Measurements from ENCODE around the gene CD96. TPM values are rescaled to one million over a fixed set of nuclear protein-coding genes. Genes with fewer than 3 reads are reported as not detected.

CD96 gene
- polyA plus RNA-seq, 1 experiment = 0.12 TPM

GRCh38 chr3:111598139-111598538 lies 56.1 kb downstream of the CD96 start:
- H3K9me3 ChIP-seq (ENCODE audit: control insufficient read depth, insufficient read depth, low read length) = peaks cover 4% of the 10 kb centered on the region; the same call in 1 of the 2 replicates
- TF ChIP-seq CTCF (IDR thresholded peaks at IDR 0.05; ENCODE audit: low read depth, low read length) = no peak
- no peaks in the 10 kb centered on the region for H3K27me3 ChIP-seq (ENCODE audit: control insufficient read depth, insufficient read depth, low read length)
- no peak for DNase-seq (ENCODE audit: low read depth, low spot score)
- CTCF ChIA-PET = interaction anchor here (3.0 kb wide), 1 partner anchor 20 kb away, joined by 14 read pairs; no protein-coding TSS in a partner anchor
- H3K4me3 ChIP-seq (ENCODE audit: low read depth, low read length) = no peak overlapping the region
- POLR2A ChIA-PET = no interaction called here
- H3K27ac ChIP-seq (ENCODE audit: low read depth, low read length) = no peak overlapping the region

GRCh38 chr3:111598552-111598951 lies 56.6 kb downstream of the CD96 start:
- CTCF ChIA-PET = interaction anchor here (3.0 kb wide), 1 partner anchor 20 kb away, joined by 14 read pairs; no protein-coding TSS in a partner anchor
- H3K4me3 ChIP-seq (ENCODE audit: low read depth, low read length) = no peak overlapping the region
- POLR2A ChIA-PET = no interaction called here
- no peak for DNase-seq (ENCODE audit: low read depth, low spot score)
- peaks cover 3% of the 10 kb centered on the region; the same call in 1 of the 2 replicates for H3K9me3 ChIP-seq (ENCODE audit: control insufficient read depth, insufficient read depth, low read length)
- no peak overlapping the region for H3K27ac ChIP-seq (ENCODE audit: low read depth, low read length)
- H3K27me3 ChIP-seq (ENCODE audit: control insufficient read depth, insufficient read depth, low read length) = no peaks in the 10 kb centered on the region
- no peak for TF ChIP-seq CTCF (IDR thresholded peaks at IDR 0.05; ENCODE audit: low read depth, low read length)

GRCh38 chr3:111601810-111602209 lies 59.8 kb downstream of the CD96 start:
- H3K4me3 ChIP-seq (ENCODE audit: low read depth, low read length) = no peak overlapping the region
- POLR2A ChIA-PET = no interaction called here
- CTCF ChIA-PET = interaction anchor here (0.5 to 1.2 kb wide), 2 partner anchors 23 to 1272 kb away, joined by 3 to 7 read pairs; no protein-coding TSS in a partner anchor
- no peak for TF ChIP-seq CTCF (IDR thresholded peaks at IDR 0.05; ENCODE audit: low read depth, low read length)
- no peak for DNase-seq (ENCODE audit: low read depth, low spot score)
- H3K27ac ChIP-seq (ENCODE audit: low read depth, low read length) = no peak overlapping the region
- H3K9me3 ChIP-seq (ENCODE audit: control insufficient read depth, insufficient read depth, low read length) = no peaks in the 10 kb centered on the region
- H3K27me3 ChIP-seq (ENCODE audit: control insufficient read depth, insufficient read depth, low read length) = no peaks in the 10 kb centered on the region

GRCh38 chr3:111603679-111604078 lies 61.7 kb downstream of the CD96 start:
- Histone ChIP-seq H3K4me3 (ENCODE audit: low read depth, low read length) (no peak overlapping the region), H3K27me3 (ENCODE audit: control insufficient read depth, insufficient read depth, low read length) (no peaks in the 10 kb centered on the region), H3K27ac (ENCODE audit: low read depth, low read length) (no peak overlapping the region), H3K9me3 (ENCODE audit: control insufficient read depth, insufficient read depth, low read length) (no peaks in the 10 kb centered on the region)
- no peak for DNase-seq (ENCODE audit: low read depth, low spot score)
- no peak for TF ChIP-seq CTCF (IDR thresholded peaks at IDR 0.05; ENCODE audit: low read depth, low read length)
- POLR2A ChIA-PET = no interaction called here
- CTCF ChIA-PET = interaction anchor here (1.2 to 1.3 kb wide), 2 partner anchors 13 to 20 kb away, joined by 3 to 4 read pairs; no protein-coding TSS in a partner anchor

- ChIA-PET CTCF (interaction anchor here (1.2 to 1.3 kb wide), 2 partner anchors 12 to 20 kb away, joined by 3 to 4 read pairs; no protein-coding TSS in a partner anchor), POLR2A (no interaction called here)
- no peak for DNase-seq (ENCODE audit: low read depth, low spot score)
- no peak for TF ChIP-seq CTCF (IDR thresholded peaks at IDR 0.05; ENCODE audit: low read depth, low read length)
- Histone ChIP-seq H3K9me3 (ENCODE audit: control insufficient read depth, insufficient read depth, low read length) (no peaks in the 10 kb centered on the region), H3K27ac (ENCODE audit: low read depth, low read length) (no peak overlapping the region), H3K4me3 (ENCODE audit: low read depth, low read length) (no peak overlapping the region), H3K27me3 (ENCODE audit: control insufficient read depth, insufficient read depth, low read length) (no peaks in the 10 kb centered on the region)
Observed at GRCh38 chr3:111604119-111604518, 62.1 kb downstream of the CD96 start.
